GM23338 (cell line): ENCODE data around the gene SFXN5. TPM values are rescaled to one million over a fixed set of nuclear protein-coding genes. Genes with fewer than 3 reads are reported as not detected.

Source experiments
- ATAC-seq: fragments of 200-7000 bp; cut with Tn5 transposase; 3 replicates; pipeline ENCODE4 v1.9.1; 2020
- DNase-seq: peaks from one replicate; pipeline ENCODE4 v3.0.0-alpha.2; 2015; ENCODE audit warnings: low spot score
- H2AFZ ChIP-seq: fragments of 200-600 bp; sonication (generic); 2 replicates; pipeline ENCODE4 v1.8.0; 2016; ENCODE audit warnings: antibody characterized with exemption, mild to moderate bottlenecking, moderate library complexity
- H3F3A ChIP-seq: fragments of 200-600 bp; sonication (generic); replicated peaks from 2 replicates; pipeline ENCODE4 v1.8.0; 2017; ENCODE audit warnings: antibody characterized with exemption, mixed run types, low read depth
- H3K27ac ChIP-seq: fragments of 200-600 bp; sonication (generic); 2 replicates; pipeline ENCODE4 v1.6.1; 2016; ENCODE audit warnings: low read depth
- H3K27me3 ChIP-seq: fragments of 200-600 bp; sonication (generic); 2 replicates; pipeline ENCODE4 v1.8.0; 2016; ENCODE audit warnings: mild to moderate bottlenecking, mixed run types, moderate library complexity; ENCODE audit not compliant: insufficient read depth
- H3K36me3 ChIP-seq: fragments of 200-600 bp; sonication (generic); 2 replicates; pipeline ENCODE4 v1.8.0; 2016; ENCODE audit warnings: mild to moderate bottlenecking; ENCODE audit not compliant: insufficient read depth
- H3K4me1 ChIP-seq: fragments of 200-600 bp; sonication (generic); 2 replicates; pipeline ENCODE4 v1.8.0; 2016; ENCODE audit warnings: mild to moderate bottlenecking, moderate library complexity; ENCODE audit not compliant: insufficient read depth
- H3K4me2 ChIP-seq: fragments of 200-600 bp; sonication (generic); 2 replicates; pipeline ENCODE4 v1.7.1; 2017; ENCODE audit warnings: mixed run types
- H3K4me3 ChIP-seq: fragments of 200-600 bp; sonication (generic); 2 replicates; pipeline ENCODE4 v1.6.1; 2016; ENCODE audit warnings: mixed run types
- H3K79me2 ChIP-seq: fragments of 200-600 bp; sonication (generic); replicated peaks from 2 replicates; pipeline ENCODE4 v1.8.0; 2017; ENCODE audit warnings: mild to moderate bottlenecking; ENCODE audit not compliant: insufficient read depth
- H3K9me2 ChIP-seq: fragments of 200-600 bp; sonication (generic); 2 replicates; pipeline ENCODE4 v1.8.0; 2017; ENCODE audit not compliant: insufficient read depth
- H4K20me1 ChIP-seq: fragments of 200-600 bp; sonication (generic); replicated peaks from 2 replicates; pipeline ENCODE4 v1.8.0; 2017; ENCODE audit warnings: mild to moderate bottlenecking; ENCODE audit not compliant: insufficient read depth
- H3K27ac Mint-ChIP-seq: 2 replicates; pipeline ENCODE4 v1.8.0; 2020; ENCODE audit warnings: inconsistent platforms, mild to moderate bottlenecking, moderate library complexity, mixed read lengths
- H3K27me3 Mint-ChIP-seq: 3 replicates; pipeline ENCODE4 v1.8.0; 2022; ENCODE audit warnings: low read depth, mild to moderate bottlenecking, moderate library complexity, mixed read lengths, inconsistent platforms; ENCODE audit not compliant: insufficient read depth, poor library complexity
- H3K36me3 Mint-ChIP-seq: 3 replicates; pipeline ENCODE4 v1.8.0; 2021; ENCODE audit warnings: low read depth, mild to moderate bottlenecking, inconsistent platforms, moderate library complexity, mixed read lengths
- H3K4me1 Mint-ChIP-seq: 3 replicates; pipeline ENCODE4 v1.8.0; 2020; ENCODE audit warnings: mild to moderate bottlenecking, inconsistent platforms, mixed read lengths
- H3K4me3 Mint-ChIP-seq: 3 replicates; pipeline ENCODE4 v1.8.0; 2021; ENCODE audit warnings: moderate library complexity, mild to moderate bottlenecking, inconsistent platforms, mixed read lengths
- H3K9me3 Mint-ChIP-seq: 3 replicates; pipeline ENCODE4 v1.8.0; 2020; ENCODE audit warnings: moderate library complexity, mild to moderate bottlenecking, inconsistent platforms, mixed read lengths
- EZH2phosphoT487 ChIP-seq: fragments of 200-600 bp; sonication (generic); IDR thresholded peaks from one replicate; pipeline ENCODE4 v1.8.1; 2018; ENCODE audit warnings: antibody characterized with exemption; ENCODE audit not compliant: unreplicated experiment
- JUNB ChIP-seq: IDR thresholded peaks from one replicate; pipeline ENCODE4 v1.6.1; 2016; ENCODE audit warnings: antibody characterized with exemption; ENCODE audit not compliant: unreplicated experiment
- NANOG ChIP-seq: IDR thresholded peaks from 2 replicates; pipeline ENCODE4 v1.6.1; 2016; ENCODE audit warnings: antibody characterized with exemption, borderline replicate concordance
- POLR2AphosphoS5 ChIP-seq: IDR thresholded peaks from 2 replicates; pipeline ENCODE4 v1.6.1; 2016; ENCODE audit warnings: antibody characterized with exemption, low read depth
- REST ChIP-seq: IDR thresholded peaks from one replicate; pipeline ENCODE4 v1.6.1; 2018; ENCODE audit warnings: antibody characterized with exemption; ENCODE audit not compliant: unreplicated experiment
- ZNF114 ChIP-seq: fragments of 250-450 bp; sonication (Bioruptor Pico); IDR thresholded peaks from 2 replicates; pipeline ENCODE4 v1.5.0; 2020; ENCODE audit warnings: mild to moderate bottlenecking, moderate library complexity
- ZNF331 ChIP-seq: fragments of 250-450 bp; sonication (Bioruptor Pico); IDR thresholded peaks from 2 replicates; pipeline ENCODE4 v1.5.0; 2020; ENCODE audit warnings: low read depth, mild to moderate bottlenecking, moderate library complexity
- polyA plus RNA-seq: library from polyadenylated mRNA; unstranded; fragments of >200 nt; fragmentation: Nextera tagmentation; extraction: Ambion mirVana; gene quantifications from 2 replicates; pipeline ENCODE4 v1.2.1, GENCODE V29; 2016
- total RNA-seq: library from RNA; depleted of rRNA; stranded (reverse); fragments of >200 nt; shearing (Covaris generic); gene quantifications from 2 replicates; pipeline ENCODE4 v1.2.3, GENCODE V29; 2014
- TF ChIP-seq, protein P1 (sequence below), 2 experiments: fragments of 200-600 bp in 1 of 2; sonication (generic) in 1 of 2; conservative IDR thresholded peaks; 2 replicates each; pipeline versions ENCODE4 v1.5.1 to v1.6.1; 2016 to 2017; ENCODE audit warnings: antibody characterized with exemption in 2 of 2, low read depth in 2 of 2, mild to moderate bottlenecking in 2 of 2, moderate library complexity in 1 of 2
- TF ChIP-seq, protein P2 (sequence below): IDR thresholded peaks from 2 replicates; pipeline ENCODE4 v1.6.1; 2016; ENCODE audit warnings: antibody characterized with exemption

SFXN5 gene
- total and polyA plus RNA-seq, 2 experiments from 2014 or later = 23.6 to 25.8 TPM

DNA sequence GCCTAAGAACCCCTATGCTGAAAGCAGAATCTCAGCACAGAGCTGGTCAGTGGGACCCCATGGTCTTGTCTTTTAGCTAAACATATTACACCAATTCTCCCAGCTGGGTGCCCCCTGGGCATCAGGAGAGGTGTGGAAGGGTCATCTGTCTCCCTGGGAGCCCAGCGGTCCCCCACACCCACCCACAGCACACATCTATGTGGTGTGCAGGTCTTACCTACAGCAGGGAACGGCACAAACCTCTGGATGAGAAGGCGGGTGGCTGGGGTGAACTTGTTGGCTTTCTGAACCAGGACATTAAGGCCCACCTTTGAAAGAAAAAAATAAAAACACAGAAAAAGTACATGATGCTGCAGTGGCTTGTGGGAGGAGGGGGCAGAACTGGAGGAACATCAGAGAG, 83.5 kb downstream of the SFXN5 start:
- H3K9me2 ChIP-seq = no peaks in the 10 kb centered on the region
- Mint-ChIP-seq H3K4me3 (no peak overlapping the region), H3K4me1 (peaks cover 16% of the 10 kb centered on the region), H3K36me3 (peaks cover under 1% of the 10 kb centered on the region; the same call in 1 of the 3 replicates), H3K27ac (no peak overlapping the region), H3K27me3 (peaks cover 5% of the 10 kb centered on the region), H3K9me3 (no peaks in the 10 kb centered on the region)
- TF ChIP-seq REST (no peak), EZH2phosphoT487 (no peak), JUNB (no peak), POLR2AphosphoS5 (no peak)
- TF ChIP-seq, protein P1, sequence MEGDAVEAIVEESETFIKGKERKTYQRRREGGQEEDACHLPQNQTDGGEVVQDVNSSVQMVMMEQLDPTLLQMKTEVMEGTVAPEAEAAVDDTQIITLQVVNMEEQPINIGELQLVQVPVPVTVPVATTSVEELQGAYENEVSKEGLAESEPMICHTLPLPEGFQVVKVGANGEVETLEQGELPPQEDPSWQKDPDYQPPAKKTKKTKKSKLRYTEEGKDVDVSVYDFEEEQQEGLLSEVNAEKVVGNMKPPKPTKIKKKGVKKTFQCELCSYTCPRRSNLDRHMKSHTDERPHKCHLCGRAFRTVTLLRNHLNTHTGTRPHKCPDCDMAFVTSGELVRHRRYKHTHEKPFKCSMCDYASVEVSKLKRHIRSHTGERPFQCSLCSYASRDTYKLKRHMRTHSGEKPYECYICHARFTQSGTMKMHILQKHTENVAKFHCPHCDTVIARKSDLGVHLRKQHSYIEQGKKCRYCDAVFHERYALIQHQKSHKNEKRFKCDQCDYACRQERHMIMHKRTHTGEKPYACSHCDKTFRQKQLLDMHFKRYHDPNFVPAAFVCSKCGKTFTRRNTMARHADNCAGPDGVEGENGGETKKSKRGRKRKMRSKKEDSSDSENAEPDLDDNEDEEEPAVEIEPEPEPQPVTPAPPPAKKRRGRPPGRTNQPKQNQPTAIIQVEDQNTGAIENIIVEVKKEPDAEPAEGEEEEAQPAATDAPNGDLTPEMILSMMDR (conservative IDR thresholded peaks at IDR 0.05; ENCODE audit: low read depth in 2 of 2) = no peak
- no peaks in the 10 kb centered on the region for H3F3A ChIP-seq
- H3K4me2 ChIP-seq = no peak overlapping the region
- H3K36me3 ChIP-seq = no peaks in the 10 kb centered on the region
- no peak overlapping the region for H3K27ac ChIP-seq
- no peaks in the 10 kb centered on the region for H3K27me3 ChIP-seq
- H2AFZ ChIP-seq = no peak overlapping the region
- H3K4me1 ChIP-seq = no peaks in the 10 kb centered on the region
- no peaks in the 10 kb centered on the region for H3K79me2 ChIP-seq
- no peak overlapping the region for H3K4me3 ChIP-seq
- ATAC-seq = no peak
- no peak for DNase-seq
- no peaks in the 10 kb centered on the region for H4K20me1 ChIP-seq

DNA sequence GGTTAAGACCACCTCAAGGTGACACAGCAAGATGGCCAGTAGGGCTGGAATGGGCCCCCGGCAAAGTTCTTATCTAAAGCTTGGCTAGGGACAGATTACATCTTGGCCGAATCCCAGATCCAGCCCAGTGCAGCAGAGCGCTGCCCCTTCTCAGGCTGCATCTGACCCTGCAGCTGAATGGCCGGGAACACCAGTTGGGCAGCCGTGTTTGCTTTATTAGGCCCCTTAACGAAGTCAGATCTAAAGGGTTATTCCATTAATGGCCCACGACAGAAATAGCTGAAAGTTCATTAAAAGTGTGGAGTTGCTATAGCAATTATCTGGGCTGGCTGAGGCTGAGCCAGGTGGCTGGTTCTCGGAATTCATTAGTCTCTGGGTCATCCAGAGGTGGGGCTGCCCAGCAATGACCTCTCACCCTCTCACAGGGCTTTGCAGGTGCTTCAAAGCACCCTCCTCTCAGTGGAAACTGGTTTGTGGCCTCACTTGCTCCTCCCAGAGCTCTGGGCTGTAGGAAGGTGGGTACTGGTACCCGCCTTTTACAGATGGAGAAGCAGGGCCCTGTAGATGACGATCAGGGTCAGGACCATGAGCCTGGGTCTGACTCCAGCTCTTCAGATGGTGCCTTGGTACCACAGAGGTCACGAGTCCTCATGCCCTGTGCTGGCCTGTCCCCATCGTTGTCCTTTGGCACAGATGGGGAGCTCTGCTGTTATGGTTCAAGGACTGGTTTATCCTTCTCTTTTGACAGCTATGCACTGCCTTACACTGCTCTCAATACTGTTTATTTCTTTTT, 85.4 kb downstream of the SFXN5 start:
- H3K27me3 ChIP-seq = no peaks in the 10 kb centered on the region
- H3K27ac Mint-ChIP-seq = no peak overlapping the region
- ATAC-seq (no peak), DNase-seq (no peak)
- no peaks in the 10 kb centered on the region for H3K9me2 ChIP-seq
- H3K4me2 ChIP-seq = no peak overlapping the region
- no peaks in the 10 kb centered on the region for H3F3A ChIP-seq
- H3K79me2 ChIP-seq = no peaks in the 10 kb centered on the region
- no peaks in the 10 kb centered on the region for H4K20me1 ChIP-seq
- no peaks in the 10 kb centered on the region for H3K4me1 ChIP-seq
- no peaks in the 10 kb centered on the region for H3K9me3 Mint-ChIP-seq
- H3K4me1 Mint-ChIP-seq = peaks cover 13% of the 10 kb centered on the region
- H3K36me3 ChIP-seq = no peaks in the 10 kb centered on the region
- no peak overlapping the region for H2AFZ ChIP-seq
- H3K4me3 ChIP-seq = no peak overlapping the region
- peaks cover 7% of the 10 kb centered on the region; the same call in 2 of the 3 replicates for H3K36me3 Mint-ChIP-seq
- no peak overlapping the region for H3K27ac ChIP-seq
- H3K4me3 Mint-ChIP-seq = no peak overlapping the region
- H3K27me3 Mint-ChIP-seq = peaks cover 8% of the 10 kb centered on the region
- TF ChIP-seq ZNF331 (CRISPR knock-in tag) = no peak
- TF ChIP-seq, protein P2, sequence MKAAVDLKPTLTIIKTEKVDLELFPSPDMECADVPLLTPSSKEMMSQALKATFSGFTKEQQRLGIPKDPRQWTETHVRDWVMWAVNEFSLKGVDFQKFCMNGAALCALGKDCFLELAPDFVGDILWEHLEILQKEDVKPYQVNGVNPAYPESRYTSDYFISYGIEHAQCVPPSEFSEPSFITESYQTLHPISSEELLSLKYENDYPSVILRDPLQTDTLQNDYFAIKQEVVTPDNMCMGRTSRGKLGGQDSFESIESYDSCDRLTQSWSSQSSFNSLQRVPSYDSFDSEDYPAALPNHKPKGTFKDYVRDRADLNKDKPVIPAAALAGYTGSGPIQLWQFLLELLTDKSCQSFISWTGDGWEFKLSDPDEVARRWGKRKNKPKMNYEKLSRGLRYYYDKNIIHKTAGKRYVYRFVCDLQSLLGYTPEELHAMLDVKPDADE = no peak
- no peak for TF ChIP-seq ZNF114
- no peak for TF ChIP-seq NANOG
